ENCODE measurements around the gene SYTL2.

- TF ChIP-seq EZH2phosphoT487 (IDR thresholded peaks at IDR 0.05; ENCODE audit: low read depth) (no peak), CTCF (IDR thresholded peaks at IDR 0.05; ENCODE audit: low read depth, low read length) (no peak)
Measured at GRCh38 chr11:85801527-85801926, 9.4 kb downstream of the SYTL2 start.

Measured in OCI-LY3 (cell line).